ENCODE data around the gene CD226.
"Not testable (repeated sequence)": the region's sequence is repeated elsewhere in the genome, so short reads cannot be mapped to it uniquely, and the experiment has no call there.

CD226 gene

DNA sequence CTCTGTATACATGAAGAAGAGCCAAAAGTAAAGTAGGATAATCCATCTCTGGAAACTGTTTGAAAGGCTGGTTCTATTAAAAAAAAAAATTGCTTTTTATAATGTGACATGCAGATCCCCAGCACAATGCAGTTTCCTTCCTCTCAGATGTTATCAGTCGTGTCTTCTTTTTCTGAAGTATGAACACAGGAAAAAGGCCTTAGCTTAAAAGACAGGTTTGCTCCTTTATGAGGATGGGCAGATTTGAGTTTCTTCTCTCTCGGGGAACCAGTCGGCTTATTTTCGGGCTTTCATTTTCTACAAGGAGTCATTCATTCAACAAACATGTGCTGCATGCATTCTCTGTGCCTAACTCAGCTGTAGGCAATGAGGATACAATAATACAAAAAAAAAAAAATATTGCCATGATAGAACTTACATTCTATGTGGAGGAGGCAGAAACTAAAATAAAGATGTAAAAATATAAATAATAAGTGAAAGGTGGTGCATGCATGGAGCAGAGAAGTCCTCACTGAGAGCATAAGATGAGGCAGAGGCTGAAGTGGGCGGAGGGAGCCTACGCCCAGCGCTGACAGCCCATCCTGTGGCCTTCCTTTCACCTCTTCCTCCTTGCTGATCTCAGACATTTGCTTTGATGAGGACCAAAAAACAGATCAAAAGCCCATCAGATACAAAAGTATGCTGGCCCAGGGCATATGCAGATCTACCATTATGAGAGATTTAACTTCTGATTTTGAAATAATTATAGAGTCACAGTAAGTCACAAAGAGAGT is at the start of gene CD226:
TSS of gene CD226 (minus strand) at position 513 of the 773 bp plus-strand sequence. CDS start at position 46, 467 bp downstream.
- DNase-seq (ENCODE audit: low read depth in 2 of 2): no peak

DNA sequence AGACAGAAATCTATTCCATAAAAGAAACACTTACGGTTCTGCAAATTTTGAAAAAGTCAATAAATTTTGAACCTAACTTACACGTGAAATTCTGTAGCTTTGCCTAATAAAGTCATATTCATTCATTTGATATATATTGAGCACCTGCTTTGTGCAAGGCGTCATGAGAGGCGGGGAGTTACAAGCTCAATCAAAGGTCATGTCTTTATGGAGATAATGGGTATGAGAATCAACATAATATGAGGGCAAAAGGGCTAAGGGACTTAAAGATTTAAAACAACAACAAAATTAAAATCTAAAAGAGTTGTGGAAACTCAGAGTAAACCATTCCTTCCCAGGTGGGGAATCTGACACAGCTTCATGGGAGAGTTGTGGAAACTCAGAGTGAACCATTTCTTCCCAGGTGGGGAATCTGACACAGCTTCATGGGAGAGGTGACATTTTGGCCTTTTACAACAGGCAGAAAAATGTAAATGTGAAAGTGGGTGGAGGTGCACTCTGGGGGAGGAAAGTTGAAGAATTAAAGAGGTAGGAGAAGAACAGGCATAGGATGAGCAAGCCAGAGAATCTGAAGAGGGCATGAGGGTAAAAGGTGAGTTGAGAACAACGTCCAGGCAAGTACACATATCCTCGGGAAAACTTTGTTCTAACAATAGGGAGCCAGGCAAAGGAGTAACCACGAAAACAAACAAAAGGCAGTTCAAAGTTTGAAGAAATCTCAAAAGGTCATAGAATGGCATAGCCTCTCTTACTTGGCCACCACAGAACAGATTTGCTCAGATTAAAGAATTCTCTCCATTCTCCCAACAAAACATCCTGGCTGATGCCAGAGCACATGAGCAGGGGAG is 49.5 kb upstream of the CD226 start:
- DNase-seq (ENCODE audit: low read depth in 2 of 2): no peak

DNA sequence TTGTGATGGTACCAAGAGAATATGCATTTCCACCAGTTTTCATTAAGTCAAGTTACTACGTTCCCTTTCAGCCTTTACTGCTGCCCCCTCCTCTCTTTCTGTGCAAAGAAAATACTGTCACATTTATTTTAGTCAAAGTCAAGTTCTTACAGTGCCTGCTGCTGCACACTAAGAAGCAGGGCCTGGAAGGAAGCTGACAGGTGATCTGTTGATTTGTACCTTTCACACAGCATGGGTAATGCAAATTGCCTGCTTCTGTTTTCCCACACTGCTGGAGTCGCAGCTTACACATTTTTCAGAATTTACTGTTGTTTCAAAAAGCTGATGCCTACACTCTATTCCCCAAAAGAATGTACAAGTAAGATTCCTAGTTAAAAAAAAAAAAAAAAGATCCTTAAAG is 48.7 kb upstream of the CD226 start:
- DNase-seq (ENCODE audit: low read depth in 2 of 2): no peak

DNA sequence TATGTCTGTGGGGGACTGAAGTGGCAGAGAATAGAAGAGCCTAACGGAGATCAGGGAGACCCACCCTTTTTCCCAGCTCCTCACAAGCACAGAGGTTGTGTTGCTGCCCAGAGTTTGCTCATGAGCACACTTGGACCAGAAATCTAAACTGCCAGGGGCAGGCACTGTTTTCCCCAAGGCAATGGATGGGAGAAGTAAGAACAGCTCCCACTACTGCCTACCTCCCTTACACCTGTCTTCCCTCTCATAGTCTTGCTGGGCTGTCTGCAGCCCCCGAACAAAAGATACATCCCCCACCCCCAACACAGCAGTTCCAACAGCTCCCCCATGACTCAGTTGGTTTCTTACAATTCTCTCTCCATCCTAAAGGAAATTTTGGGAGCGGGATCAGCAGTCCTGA is 48.1 kb upstream of the CD226 start:
- no peak for DNase-seq (ENCODE audit: low read depth in 2 of 2)

DNA sequence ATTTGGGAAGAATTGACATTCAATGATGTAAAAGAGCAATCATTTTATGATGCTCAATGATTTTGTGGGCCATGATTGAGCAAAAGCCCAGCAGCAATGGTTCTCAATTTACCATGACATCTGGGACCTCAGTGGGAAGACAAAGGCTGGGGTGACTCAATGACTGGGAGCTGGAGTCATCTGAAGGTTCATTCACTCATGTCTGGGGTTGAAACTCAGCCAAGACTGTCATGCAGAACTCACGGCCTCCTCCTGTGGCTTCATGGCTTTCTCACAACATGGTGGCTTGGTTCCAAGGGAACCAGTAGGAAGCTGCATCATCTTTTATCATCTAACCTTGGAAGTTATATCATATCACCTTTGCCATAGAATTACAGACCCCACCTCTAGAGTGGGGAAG is 45.1 kb upstream of the CD226 start:
- no peak for DNase-seq (ENCODE audit: low read depth in 2 of 2)

DNA sequence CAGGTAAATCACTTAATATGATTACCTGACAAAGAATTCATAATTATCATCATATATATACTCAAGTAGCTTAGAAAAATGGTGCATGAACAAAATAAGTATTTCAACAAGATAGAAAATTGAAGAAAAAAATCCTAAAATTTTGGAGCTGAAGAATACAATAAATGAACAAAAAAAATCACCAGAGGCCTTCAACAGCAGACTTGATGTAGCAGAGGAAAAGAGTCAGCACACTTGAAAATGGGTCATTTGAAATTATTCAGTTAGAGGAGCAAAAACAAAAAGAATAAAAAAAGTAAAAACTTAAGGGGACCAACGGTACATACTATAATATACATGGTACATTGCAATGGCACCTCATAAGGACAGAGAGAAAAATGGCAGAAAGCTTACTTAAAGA is 40.2 kb upstream of the CD226 start:
- no peak for DNase-seq (ENCODE audit: low read depth in 2 of 2)

DNA sequence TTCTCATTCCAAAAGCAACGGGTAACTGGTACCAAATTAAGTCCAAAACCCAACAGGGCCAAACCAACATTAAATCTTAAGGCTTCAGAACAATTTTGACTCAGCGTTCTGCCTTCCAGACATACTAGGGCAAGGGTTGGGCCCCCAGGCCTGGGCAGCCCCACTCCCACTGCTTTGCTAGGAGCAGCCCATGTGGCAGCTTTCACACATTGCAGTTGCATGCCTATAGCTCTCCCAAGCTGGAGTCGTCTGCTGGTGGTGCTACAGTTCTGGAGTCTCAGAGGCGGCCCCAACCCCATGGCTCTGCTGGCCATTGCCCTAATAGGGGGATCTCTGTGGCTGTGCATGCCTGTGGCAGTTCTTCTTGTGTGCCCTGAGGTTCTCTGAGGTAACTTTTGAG is 37.6 kb upstream of the CD226 start:
- no peak for DNase-seq (ENCODE audit: low read depth in 2 of 2)

DNA sequence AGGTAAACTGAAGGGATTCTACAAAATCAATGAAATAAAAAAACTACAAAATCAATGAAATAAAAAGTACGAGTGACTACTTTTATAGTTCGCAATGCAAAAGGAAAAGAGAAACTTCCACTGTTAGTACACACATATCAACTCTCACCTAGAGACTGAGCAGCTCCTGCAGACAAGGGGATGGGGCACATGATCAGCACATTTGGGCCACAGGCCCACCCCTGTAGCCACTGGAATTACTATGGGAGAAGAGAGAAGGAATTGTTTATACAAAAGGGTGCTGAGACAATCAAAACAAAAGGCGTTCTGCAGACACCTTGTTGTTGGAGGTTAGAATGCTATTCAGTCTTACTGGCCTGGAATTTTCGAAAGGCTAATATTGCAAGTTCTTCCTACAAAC is 34.7 kb upstream of the CD226 start:
- DNase-seq (ENCODE audit: low read depth in 2 of 2): no peak

DNA sequence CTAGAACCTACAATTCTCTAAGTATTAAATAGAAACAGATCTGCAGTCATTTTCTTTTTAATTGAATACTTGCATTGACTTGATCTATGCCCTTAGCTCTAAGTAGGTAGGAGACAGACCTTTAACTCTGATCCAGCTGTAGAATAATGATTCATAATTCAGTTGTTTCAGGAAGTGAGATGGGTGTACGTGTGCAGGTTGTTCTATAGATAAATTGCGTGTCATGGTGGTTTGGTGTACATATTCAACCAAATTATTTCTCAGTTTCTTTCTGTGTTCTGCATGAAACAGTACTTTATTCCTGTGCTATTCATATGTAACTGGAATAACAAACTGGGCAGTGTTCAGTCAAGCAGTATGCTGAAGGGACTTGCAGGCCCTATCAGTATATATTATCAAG is 34.3 kb upstream of the CD226 start:
- no peak for DNase-seq (ENCODE audit: low read depth in 2 of 2)

DNA sequence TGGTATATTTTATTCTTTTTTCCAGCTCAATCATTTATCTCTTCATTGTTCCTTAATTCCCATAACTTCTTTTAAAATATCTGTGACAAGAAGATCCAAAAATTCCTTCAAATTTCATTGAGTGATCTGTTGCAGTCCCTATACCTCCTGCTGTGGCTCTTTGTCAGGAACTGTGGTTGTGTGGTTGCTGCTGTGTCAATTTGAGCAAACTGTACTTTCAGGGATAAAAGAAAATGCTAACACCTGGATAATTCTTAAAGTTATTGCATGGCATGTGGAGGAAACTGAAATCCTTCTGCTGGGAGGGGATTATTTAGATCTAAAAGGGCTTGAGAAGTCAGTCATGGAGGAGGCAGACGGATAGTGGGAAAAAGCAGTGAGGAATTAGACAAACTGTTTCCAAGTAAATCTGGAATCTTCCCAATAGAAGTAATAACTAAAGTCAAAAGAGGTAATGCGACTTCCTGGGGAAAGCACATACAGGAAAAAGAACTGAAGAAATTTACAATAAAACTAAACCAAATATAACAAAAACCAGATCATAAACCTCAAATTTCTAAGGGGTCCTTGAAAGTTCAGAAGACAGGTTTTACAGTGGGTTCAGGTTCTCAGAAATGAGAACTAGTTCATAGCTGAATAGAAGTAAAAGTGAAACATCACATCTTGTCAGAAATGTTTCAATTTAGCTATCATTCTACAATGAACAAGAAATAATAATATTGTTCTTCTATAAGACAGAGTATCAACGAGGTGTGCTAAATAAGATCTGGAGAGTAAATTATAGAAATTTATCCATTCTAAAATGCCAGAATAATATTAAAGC is 33.5 kb upstream of the CD226 start:
- DNase-seq (ENCODE audit: low read depth in 2 of 2): no peak

DNA sequence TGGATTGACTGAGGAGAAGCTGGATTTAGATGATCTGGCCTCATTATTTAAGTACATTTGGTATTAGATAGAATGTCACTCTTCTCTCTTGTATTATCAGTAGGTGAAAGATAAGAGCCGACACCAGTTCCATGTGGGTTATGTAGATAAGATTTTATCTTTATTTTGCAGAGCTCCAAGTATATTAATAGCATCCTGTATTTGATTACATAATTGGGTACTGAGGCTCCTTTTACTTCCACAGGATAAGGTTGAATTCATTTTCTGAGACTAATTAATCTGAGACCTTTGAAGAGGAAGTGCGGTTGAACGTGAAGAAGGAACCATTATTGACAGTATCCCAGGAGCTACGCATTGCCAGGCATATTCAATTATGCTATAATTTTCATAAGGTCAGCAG is 32.8 kb upstream of the CD226 start:
- no peak for DNase-seq (ENCODE audit: low read depth in 2 of 2)

DNA sequence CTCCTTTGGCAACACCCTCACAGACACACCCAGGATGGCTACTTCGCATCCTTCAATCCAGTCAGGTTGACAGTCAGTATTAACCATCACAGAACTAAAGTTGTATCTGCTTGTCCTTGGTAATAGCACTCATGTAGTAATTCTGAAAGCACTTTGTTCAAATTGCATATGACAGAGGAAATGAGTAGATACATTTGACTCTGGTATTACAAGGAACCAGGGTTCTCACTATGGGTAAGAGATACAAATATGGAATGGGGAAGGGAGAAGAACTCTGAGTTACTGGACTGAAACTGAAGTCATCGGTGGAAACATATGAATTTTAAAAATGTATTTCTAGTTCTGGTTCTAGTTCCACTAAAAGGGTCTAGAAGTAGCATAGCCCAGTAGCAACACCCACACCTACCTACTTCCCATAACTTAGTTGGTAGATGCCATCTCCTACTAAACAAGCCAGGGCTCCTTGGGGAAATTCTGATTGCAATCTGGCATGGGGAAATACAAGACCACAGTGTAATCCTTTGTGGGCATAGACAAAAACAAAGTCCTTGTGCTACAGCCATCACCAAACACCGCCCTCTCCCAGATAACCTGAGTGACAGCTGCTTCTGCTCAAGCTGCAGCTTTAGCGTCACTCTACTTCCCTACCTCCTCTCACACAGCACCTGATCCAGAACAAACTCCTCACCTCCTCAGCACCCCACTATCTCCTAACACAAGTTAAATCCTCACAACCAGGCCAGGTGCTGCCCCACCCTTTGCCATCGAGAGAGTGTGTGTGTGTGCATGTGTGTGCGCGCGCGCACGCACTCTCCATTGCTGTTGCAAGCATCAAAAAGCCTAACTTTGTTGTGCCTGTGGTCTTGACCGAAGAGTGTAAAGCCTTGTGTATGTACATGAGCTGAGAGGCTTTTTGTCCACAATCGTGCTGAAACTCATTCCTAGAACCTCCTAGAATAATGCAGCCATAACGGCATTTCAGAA is 31.4 kb upstream of the CD226 start:
- no peak for DNase-seq (ENCODE audit: low read depth in 2 of 2)

DNA sequence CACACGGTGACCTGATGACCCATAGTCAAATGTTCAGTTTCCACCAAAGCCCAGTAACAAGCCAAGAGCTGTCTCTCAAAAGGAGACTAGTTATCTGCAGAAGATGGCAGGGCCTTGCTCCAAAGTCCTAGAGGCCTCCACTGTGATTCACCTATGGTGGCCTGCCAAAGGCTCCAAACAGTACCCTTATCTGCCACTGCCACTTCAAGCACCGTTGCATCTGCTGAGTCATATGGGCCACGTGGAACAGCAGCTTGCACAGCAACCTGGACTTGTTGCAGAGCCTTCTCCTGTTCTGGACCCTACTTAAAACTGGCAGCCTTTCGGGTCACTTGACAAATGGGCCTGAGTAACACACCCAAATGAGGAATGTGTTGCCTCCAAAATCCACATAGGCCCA is 27.6 kb upstream of the CD226 start:
- DNase-seq (ENCODE audit: low read depth in 2 of 2): not testable (repeated sequence)

DNA sequence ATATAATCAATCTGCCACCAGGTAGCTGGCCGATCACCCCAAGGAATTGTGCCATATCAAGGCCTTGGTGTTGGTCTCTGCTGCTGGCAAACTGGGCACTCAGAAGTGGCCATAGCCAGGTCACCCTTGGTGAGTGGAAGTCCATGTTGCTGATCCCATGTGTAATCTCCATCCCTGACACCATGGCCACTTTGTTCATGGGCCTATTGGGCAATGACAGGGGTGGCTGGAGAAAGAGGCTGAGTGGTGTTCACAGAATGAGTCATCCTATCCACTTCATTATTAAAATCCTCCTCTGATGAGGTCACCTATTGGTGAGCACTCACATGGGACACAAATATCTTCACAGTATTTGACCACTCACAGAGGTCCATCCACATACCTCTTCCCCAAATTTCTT is 26.7 kb upstream of the CD226 start:
- no peak for DNase-seq (ENCODE audit: low read depth in 2 of 2)

DNA sequence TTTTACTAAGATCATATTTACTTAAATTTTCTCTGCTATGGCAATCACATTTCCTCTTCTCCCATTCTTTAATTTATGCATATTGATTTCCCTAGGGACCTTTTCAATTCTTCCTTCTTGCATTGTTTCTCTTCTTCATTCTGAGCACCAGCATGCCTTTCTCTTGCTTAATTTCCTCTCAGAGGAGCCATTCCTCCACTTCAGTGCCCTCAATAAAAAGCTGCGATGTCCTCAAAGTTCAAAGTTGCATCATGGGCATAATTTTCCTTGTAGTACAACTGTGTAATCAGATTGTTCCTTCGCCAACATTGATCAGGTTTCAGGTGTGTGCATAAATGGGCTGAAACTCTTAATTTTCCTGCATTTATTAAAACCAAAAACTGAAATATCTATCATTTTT is 21.8 kb upstream of the CD226 start:
- no peak for DNase-seq (ENCODE audit: low read depth in 2 of 2)

DNA sequence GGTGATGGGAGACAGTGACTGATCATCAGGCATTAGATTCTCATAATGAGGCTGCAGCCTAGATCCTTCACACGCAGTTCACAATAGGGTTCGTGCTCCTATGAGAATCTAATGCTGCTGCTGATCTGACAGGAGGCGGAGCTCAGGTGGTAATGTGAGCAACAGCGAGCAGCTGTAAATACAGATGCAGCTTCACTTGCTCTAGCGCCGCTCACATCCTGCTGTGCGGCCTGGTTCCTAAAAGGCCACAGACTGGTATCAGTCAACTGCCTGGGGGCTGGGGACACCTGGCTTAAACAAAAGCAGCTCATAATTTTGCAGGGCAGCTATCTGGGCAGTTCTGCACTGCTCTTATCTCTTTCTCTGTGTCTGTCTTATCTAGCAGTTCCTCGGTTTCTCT is 20.4 kb upstream of the CD226 start:
- DNase-seq (ENCODE audit: low read depth in 2 of 2): no peak

DNA sequence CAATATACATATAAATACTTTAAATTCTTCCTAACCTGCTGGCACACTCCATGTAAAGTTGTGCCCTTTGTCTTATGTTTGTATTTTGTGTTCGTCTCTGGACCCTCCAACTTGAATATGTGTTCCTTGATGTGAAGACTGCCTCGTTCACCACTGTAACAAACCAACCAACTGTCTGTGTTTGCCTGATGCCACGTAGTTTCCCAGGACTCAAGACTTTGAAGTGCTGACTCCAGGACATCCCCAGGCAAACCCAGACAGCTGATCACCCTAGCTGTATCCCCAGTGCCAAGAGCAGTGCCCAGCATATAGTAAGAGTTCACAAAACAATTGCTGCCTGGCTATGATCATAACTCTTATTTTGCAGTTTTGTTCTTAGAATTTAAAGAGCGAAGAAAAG is 15.5 kb upstream of the CD226 start:
- DNase-seq (ENCODE audit: low read depth in 2 of 2): no peak

DNA sequence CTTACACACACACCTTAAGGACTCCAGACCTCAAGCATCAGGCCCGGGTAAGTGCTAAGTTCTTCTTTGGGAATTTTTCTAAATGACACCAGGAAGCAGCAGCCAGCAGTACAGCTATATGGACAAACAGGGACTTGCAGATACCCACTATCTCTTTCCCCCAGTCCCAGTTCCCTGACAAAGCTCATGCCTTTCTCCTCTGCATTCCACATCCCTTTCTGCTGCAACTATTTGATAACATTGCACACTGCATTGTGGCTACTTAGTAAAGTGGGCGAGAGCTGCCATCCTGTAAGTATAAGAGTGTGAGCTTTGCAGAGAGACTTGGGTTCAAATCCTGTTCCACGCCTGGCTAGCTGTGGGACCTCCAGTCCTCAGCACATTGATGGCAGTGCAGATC is 14.0 kb upstream of the CD226 start:
- no peak for DNase-seq (ENCODE audit: low read depth in 2 of 2)

DNA sequence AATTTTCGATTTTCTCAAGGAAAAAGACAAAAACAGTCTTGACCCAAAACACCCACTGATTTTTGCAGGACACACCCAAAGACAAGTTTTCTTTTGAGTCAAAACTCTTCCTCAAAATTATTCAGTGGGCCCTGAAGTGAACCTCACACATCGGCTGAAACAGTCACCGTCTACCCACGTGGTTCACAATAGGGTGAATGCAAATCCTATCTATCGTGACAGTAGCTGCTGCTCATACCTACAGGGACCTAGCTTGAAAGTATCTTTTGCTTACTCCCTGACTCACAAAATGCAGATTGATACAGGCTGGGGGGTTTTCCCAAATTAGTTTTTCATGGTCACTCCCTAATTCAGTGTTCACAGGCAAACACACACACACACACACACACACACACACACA is 10.7 kb upstream of the CD226 start:
- peak in 1 of 2 donors; percentile 42 for DNase-seq (ENCODE audit: low read depth in 2 of 2)

DNA sequence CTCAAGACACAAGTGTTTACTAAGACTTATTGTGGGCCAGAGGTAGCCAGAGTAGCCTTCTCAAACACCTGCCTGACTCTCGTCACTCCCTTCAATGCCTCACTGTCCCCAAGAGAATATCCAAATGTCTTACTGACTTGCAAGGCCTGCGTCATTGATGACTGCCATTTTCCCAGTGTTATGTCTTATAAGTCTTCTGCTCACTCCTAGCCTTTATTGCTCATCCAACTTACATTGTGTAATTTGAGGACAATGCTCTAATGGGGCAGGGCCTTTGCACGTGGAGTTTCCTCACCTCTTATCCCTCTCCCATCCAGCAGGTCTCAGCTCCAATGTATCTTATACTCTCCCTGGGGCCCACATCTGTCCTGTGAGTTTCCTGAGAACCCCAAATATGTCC is 10.1 kb upstream of the CD226 start:
- no peak for DNase-seq (ENCODE audit: low read depth in 2 of 2)
